HepG2 (cell line): ENCODE results near the gene TMEM204. TPM values are rescaled to one million over a fixed set of nuclear protein-coding genes. Genes with fewer than 3 reads are reported as not detected.

Source experiments
- BRF2 ChIP-seq: sonication (generic); formaldehyde crosslinking; IDR thresholded peaks from 2 replicates; pipeline ENCODE4 v1.8.1; 2022; ENCODE audit warnings: mild to moderate bottlenecking, missing genetic modification reagents
- CHCHD3 ChIP-seq: sonication (generic); formaldehyde crosslinking; IDR thresholded peaks from 2 replicates; pipeline ENCODE4 v1.8.0; 2022; ENCODE audit warnings: mild to moderate bottlenecking, missing genetic modification reagents, moderate library complexity
- ELK4 ChIP-seq: sonication (generic); formaldehyde crosslinking; IDR thresholded peaks from 2 replicates; pipeline ENCODE4 v1.9.0; 2021; ENCODE audit warnings: missing genetic modification reagents, borderline replicate concordance
- MLX ChIP-seq: IDR thresholded peaks from 2 replicates; pipeline ENCODE4 v1.6.1; 2016
- PAXIP1 ChIP-seq: sonication (generic); formaldehyde crosslinking; conservative IDR thresholded peaks from 2 replicates; pipeline ENCODE4 v1.4.0; 2020; ENCODE audit warnings: mild to moderate bottlenecking, missing genetic modification reagents, moderate library complexity
- PBX2 ChIP-seq: IDR thresholded peaks from 2 replicates; pipeline ENCODE4 v1.6.1; 2016; ENCODE audit warnings: control low read depth
- PRDM15 ChIP-seq: sonication (generic); formaldehyde crosslinking; IDR thresholded peaks from 2 replicates; pipeline ENCODE4 v1.4.0; 2020; ENCODE audit warnings: missing genetic modification reagents
- SYNCRIP ChIP-seq: fragments of 200-400 bp; formaldehyde crosslinking; IDR thresholded peaks from 2 replicates; pipeline ENCODE4 v1.6.1; 2018; ENCODE audit warnings: mild to moderate bottlenecking, low read depth, low read length; ENCODE audit not compliant: insufficient read depth
- TERF1 ChIP-seq: sonication (generic); formaldehyde crosslinking; IDR thresholded peaks from 2 replicates; pipeline ENCODE4 v1.8.0; 2022; ENCODE audit warnings: mild to moderate bottlenecking, missing genetic modification reagents, moderate library complexity
- YEATS4 ChIP-seq: sonication (generic); formaldehyde crosslinking; IDR thresholded peaks from 2 replicates; pipeline ENCODE4 v1.4.0; 2020; ENCODE audit warnings: missing genetic modification reagents, borderline replicate concordance
- ZFP1 ChIP-seq: IDR thresholded peaks from 2 replicates; pipeline ENCODE4 v1.6.1; 2016
- ZFP36L2 ChIP-seq: sonication (generic); formaldehyde crosslinking; IDR thresholded peaks from 2 replicates; pipeline ENCODE4 v1.4.0; 2020; ENCODE audit warnings: missing genetic modification reagents
- ZFX ChIP-seq: sonication (generic); formaldehyde crosslinking; IDR thresholded peaks from 2 replicates; pipeline ENCODE4 v1.4.0; 2020; ENCODE audit warnings: mild to moderate bottlenecking, low read depth, missing genetic modification reagents, moderate library complexity
- ZFY ChIP-seq: sonication (generic); formaldehyde crosslinking; IDR thresholded peaks from 2 replicates; pipeline ENCODE4 v1.4.0; 2020; ENCODE audit warnings: missing genetic modification reagents
- ZNF619 ChIP-seq: sonication (generic); formaldehyde crosslinking; IDR thresholded peaks from 2 replicates; pipeline ENCODE4 v1.4.0; 2020; ENCODE audit warnings: mild to moderate bottlenecking, missing genetic modification reagents
- ZNF777 ChIP-seq: sonication (generic); formaldehyde crosslinking; IDR thresholded peaks from 2 replicates; pipeline ENCODE4 v1.4.0; 2020; ENCODE audit warnings: missing genetic modification reagents
- ZNF841 ChIP-seq: sonication (generic); formaldehyde crosslinking; IDR thresholded peaks from 2 replicates; pipeline ENCODE4 v1.8.1; 2023; ENCODE audit warnings: missing genetic modification reagents, borderline replicate concordance
- polyA plus RNA-seq, 8 experiments: library from polyadenylated mRNA; depleted of rRNA in 3 of 8; stranded (reverse) in 7 of 8; unstranded in 1 of 8; fragments of >200 nt; fragmentation: Illumina TruSeq in 4 of 8; extraction: Trizol in 4 of 8; gene quantifications; 2 replicates each; pipeline versions ENCODE4 v1.2.1 to v1.2.3, GENCODE V29; 2011 to 2016; ENCODE audit warnings: low read depth in 4 of 8, missing spikeins in 1 of 8, mixed read lengths in 1 of 8; ENCODE audit not compliant: insufficient read depth in 1 of 8
- total RNA-seq, 5 experiments: library from RNA; depleted of rRNA; stranded (reverse); fragments of >200 nt; fragmentation: Illumina TruSeq; extraction: Trizol; gene quantifications; 2 replicates each; pipeline ENCODE4 v1.2.3, GENCODE V29; 2016; ENCODE audit warnings: low read depth in 1 of 5

The TMEM204 gene
- total and polyA plus RNA-seq, 2 of the 13 experiments (the other 11 are each of a cell fraction or from before 2014, with no cell fraction given): not detected

GRCh38 chr16:1487395-1488053 is 45.9 kb upstream of the TMEM204 start (continued):
- TF ChIP-seq MLX (CRISPR knock-in tag) (no peak), TERF1 (CRISPR knock-in tag) (no peak), ZFP36L2 (CRISPR knock-in tag) (no peak), PRDM15 (CRISPR knock-in tag) (no peak), ZNF841 (CRISPR knock-in tag) (no peak), ZFY (CRISPR knock-in tag) (peak; percentile 35), BRF2 (CRISPR knock-in tag) (no peak), ELK4 (no peak), ZNF777 (no peak), ZNF619 (CRISPR knock-in tag) (no peak), ZFX (CRISPR knock-in tag) (peak; percentile 20; the same call in 1 of the 2 replicates), CHCHD3 (0 out of 2 replicates have a peak, but pooled peaks have one; percentile 30), SYNCRIP (no peak), ZFP1 (CRISPR knock-in tag) (no peak), PBX2 (CRISPR knock-in tag) (no peak), PAXIP1 (CRISPR knock-in tag) (no peak), YEATS4 (CRISPR knock-in tag) (no peak)
